Measurements from ENCODE around the gene TCHHL1.
"Not testable (repeated sequence)": the region's sequence is repeated elsewhere in the genome, so short reads cannot be mapped to it uniquely, and the experiment has no call there.

Gene TCHHL1

DNA sequence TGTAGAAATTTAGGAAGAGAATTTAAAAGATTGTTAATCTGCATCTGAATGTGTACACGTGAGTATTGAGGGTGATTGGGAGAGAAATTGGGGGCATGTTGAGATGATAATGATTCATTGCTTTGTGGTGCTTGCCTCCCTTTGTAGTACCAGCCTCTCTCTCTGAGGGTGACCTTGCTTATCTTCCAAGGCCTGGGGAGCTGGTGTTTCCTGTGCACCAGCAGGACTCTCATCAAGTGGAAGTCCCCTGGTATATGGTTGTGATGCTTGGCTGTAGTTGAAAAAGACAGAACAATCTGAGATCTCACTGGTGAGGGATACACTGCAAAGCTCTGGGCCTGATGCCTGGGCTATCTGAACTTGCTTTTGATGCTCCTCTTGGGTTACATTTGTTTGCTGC, 4.0 kb downstream of the TCHHL1 start:
- no peak for DNase-seq

DNA sequence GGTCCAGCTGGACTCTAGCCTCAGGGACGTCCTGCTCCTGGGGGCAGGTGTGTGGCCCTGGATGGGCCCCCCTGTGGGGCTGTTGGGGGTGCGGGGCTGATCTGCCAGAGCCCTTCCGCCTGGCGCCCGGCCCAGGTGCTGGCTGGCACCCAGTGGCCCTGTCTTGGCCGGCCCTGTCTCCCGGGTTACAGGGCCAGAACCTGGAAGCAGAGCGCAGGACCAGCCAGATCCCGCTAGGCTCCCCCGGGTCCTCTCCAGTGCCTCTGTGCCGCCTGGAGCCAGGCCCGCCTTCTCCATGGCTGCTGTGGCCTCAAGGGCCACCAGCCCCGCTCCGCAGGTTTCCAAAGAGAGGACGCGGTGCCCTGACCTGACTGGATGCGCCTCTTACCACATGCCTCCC, 7.8 kb downstream of the TCHHL1 start:
- DNase-seq = not testable (repeated sequence)

DNA sequence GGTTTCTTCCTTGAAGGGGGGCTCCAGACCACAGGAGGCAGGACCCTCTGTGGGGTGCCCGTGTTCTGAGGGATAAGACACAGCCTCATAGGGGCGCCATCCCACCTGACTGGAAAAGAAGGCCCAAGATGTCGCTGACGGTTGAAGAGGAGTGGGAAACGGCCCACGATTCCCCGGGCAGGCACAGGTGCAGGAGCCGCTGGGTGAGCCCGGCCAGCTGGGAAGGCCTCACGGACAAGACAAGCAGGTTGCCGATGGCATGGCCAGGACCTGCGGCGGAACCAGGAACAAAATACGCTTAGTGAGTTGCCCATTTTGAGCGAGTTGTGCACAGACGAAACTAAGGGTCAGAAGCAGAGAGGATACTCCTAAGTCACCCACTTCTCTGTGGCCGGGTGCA, 8.4 kb downstream of the TCHHL1 start:
- not testable (repeated sequence) for DNase-seq

DNA sequence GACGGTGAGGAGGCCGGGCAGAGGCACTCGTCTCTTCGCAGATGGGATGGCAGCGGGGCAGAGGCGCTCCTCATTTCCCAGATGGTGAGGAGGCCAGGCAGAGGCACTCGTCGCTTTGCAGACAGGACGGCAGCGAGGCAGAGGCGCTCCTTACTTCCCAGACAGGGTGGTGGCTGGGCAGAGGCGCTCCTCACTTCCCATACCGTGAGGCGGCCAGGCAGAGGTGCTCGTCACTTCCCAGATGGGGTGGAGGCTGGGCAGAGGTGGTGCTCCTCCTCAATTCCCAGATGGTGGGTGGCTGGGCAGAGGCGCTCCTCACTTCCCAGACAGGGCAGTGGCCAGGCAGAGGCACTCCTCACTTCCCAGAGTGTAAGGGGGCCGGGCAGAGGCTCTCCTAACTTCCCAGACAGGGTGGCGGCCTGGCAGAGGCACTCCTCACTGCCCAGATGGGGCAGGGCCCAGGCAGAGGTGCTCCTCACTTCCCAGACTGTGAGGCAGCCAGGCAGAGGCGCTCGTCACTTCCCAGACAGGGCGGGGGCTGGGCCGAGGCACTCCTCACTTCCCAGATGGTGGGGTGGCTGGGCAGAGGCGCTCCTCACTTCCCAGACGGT, 9.9 kb downstream of the TCHHL1 start:
- DNase-seq = no peak

DNA sequence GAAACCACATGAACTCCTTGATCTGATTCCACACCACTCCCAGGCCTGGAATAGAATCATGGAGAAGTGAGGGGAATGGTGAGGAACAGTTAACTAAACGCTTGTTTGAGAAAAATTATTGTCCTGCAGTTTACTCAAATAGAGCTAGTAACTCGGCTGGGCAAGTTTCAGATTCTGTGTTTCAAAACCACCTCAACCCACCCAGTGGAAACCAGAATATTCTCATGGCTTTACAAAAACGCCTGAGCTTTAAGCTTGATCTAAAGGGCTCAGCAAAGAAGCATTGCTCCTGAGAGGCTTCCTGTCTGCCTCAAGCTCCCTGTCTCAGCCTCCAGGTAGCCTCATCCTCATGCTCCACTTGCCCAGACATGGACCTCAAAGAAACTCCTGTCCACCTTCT, 16.6 kb downstream of the TCHHL1 start:
- no peak for DNase-seq

DNA sequence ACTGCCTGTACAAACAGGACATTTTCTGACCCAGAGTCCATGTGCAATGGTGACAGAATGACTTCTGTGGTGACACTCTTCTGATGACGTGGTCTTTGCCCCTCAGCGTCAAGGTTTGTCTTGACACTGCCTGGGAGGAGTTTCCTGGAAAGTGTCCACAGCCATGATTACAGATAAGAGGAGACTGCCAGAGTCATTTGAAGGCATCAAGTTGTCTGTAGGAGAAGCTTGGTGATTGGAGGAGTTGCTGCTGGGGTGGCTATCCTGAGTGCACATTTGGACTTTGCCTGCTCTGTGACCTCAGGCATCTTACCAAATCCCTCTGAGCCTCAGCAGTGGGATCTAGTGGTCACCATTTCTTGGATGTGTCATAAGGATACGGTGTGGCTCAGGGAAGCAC, 17.7 kb downstream of the TCHHL1 start:
- no peak for DNase-seq

DNA sequence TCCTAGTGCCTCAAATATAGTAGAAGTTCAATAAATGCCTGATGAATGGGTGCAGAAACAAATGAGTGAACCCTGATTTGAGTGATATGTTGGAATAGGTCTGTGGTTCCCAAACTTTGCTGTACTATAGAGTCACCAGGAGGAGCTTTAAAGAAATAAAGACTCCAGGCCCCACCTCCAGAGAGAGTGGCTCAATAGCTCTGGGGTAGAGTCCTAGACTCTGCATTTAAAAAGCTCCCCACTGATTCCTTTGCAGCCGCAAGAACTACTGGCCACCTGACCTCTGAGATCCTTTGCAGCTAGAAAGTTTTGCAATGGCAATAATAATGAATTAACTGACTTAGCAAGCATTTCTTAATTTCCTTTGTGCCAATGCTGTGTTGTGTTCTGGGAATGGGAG, 20.9 kb downstream of the TCHHL1 start:
- no peak for DNase-seq

DNA sequence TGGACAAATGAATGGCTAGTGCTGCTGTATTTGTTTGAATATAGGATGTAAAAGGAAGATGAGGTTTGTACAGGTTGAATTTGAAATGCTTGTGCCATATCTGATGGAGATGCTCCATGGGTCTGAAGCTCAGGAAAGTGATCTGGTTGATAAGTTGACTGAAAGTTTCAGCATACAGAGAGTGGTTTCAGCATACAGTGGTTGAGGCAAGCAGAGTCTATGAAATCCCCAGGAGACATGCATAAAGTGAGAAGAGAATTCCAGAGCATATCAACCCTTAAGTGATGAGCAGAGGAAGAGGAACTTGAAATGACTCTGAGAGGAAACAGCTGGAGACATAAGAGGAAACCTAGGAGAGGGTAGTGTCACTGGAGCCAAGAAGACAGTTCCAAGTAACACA, 21.7 kb downstream of the TCHHL1 start:
- no peak for DNase-seq

DNA sequence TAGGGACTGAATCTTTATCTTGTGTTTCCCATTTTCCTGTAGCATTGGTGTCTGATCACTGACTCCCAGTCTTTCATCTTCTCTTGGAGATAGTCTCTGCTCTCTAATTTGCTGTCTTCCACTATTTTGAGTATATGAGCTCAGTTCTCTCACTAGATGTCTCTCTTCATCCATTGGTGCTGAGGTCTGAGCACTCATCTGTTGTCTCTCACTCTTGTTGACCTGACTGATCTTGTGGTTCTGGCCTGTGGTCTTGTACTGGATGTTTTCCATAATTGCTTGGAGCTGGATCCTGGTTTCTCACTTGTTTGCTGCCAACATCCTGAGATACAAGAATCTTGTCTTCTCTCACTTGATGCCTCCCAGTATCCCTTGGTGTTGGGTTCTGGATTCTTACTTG, 26.9 kb downstream of the TCHHL1 start:
- DNase-seq = no peak

DNA sequence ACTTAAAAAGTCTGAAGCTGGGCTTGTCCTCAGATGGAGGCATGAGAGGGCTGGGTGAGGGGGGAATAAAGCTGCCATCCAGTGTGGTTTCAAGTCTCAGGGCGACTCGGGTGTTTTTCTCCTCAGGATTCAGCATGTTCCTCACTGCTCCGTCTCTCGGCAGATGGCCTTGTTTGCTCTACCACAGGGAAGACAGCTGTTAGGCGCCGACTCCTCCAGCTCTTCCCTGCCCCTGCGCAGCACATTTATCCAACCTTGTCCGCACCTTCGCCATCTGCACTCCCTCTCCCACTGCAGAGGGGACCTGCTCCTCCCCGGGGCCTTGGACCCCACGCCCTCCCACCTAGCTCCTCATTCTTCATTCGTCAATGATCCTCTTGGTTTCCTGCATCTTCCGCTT, 35.5 kb downstream of the TCHHL1 start:
- peak; percentile 2 for DNase-seq

DNA sequence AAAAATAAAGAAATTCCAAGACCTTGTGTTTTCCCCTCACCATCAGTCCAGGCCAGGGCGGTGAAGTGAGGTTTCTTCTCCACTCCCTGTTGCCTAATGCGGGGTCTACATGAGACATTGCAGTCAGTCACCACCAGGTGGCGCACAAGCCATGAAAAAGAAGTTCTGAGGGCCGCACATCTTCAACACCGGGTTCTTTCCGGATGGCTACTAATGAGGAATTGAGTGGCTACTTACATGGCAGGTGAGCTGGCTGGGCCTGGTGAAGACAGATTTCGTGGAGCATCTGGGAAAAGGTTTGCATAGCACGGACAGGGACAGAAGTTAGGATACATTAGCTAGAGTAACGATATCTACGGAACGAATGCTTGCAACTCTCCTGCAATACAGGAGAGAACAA, 36.3 kb downstream of the TCHHL1 start:
- DNase-seq = peak; percentile 60

DNA sequence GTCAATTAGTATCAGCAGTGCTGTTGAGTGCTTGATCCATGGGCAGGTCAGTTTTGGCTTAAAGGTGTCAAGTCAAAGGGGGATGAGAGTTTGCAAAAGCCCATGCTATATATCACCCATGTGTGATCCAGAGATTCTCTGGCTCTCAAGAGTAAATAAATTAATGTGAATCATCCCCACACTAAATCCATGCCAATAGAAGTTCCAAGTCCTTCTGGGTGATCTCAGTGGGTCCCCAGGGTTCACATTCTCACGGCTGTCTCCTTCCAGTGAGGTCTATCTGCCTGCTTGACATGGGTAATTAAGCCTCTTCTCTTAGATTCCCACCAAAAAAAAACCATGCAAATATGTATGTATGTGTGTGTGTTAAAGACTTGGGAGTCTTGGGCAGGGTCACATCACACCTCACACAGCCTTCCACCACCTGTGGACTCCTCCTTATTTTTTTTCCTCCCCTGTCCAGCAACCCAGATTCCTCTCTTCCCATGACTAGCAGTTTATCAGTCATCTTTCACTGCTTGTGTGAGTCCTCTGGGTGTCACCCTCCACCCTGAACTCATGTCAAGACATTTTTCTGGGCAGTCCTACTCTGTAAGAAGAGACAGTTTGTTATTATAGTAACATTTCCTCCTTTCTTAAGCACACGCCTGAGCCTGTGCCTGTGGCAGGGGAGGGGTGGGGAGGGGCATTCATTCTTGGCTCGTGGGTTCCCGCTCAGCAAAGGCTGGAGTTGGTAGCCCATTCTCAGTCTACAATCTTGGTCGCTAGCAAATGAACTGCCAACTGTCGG, 37.8 kb downstream of the TCHHL1 start:
- DNase-seq = no peak

DNA sequence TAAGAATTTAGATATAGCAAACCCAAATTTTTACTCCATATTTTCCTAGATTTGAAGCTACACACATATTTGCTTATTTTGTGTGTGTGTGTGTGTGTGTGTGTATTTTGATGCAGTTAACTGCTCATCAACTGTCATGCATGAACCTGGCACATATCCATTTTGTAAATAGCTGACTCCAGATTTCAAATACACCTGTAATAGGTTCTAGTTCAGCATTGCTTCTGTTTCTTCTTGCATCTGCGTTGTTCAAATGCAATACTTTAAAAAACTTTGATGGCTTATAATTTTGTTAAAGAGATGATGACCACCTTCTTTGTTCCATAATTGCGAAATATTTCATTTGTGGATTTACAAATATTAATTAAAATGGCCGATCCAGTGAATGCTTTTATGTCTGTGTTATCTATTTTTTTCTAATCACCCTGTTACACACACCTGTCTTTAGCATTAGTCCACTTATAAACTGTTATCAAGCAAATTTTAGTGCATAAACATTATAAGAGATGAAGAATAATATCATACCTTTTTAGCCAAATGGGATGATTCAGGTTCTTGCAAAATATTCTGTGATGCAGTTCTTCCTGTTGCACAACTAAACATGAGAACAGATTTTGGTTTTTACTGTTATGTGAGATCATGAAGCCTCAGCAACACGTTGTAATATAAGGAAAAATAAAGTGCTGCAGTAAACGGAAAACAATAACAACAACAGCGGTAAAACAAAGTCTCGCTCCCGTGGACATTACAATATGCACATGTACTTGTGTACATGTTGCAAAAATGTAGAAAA, 39.4 kb downstream of the TCHHL1 start:
- DNase-seq = no peak

DNA sequence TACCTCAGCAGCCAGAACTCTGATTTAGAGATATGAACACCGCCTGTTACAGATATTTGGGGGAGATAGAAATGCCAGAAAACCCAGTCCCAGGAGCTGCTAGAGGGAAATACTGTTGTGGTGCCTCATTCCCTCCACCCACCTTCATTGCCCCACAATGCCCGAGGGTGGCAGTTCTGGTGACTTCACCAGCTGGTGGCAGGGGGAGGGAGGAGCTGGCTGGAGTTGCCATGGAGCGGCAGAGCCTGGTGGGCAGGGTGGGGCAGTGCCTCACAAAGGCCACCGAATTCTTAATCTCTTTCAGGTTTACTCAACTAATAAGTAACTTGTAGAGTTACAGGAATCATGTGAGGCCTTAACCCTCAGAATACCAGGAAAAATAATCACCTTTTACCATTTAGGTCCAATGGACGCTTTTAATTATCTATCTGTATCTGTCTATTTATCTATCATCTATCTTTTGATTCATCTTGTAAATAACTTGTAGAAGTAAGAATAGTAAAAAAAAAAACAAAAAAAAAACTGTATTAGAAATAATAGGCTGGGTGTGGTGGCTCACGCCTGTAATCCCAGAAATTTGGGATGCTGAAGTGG, 40.4 kb downstream of the TCHHL1 start:
- no peak for DNase-seq

DNA sequence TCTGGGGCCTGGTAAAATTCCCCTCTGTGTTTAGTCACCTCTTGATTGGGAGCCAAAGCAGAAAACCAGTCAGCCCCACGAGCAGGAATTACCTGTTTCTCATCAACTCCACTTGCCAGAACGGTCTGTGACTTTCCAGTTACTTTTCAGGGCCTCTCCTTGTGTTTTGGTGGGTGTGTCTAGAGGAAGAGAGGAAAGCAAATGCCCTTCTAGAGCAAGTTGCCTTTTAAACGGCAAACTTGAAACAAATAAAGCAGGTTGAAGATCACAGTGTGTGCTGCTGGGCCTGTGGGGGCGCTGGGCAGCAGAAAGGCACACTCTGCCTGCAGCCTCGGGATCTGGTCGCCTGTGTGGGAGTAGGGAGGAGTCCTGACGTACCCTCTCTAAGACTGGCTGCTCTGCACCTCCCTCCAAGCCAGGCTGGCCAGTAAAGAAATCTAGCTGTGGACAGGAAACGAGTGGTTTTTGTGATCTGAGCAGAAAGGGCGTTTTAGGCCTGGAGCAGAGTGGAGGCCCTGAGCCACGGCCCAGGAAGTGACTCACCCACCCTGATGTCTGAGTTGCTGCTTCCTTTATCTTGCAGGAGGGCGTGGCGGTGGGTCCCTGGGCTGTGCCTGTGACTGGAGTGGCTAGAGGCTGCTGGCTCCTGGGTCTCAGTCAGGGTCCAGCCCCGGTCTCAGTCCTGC, 41.0 kb downstream of the TCHHL1 start:
- DNase-seq = peak; percentile 22

DNA sequence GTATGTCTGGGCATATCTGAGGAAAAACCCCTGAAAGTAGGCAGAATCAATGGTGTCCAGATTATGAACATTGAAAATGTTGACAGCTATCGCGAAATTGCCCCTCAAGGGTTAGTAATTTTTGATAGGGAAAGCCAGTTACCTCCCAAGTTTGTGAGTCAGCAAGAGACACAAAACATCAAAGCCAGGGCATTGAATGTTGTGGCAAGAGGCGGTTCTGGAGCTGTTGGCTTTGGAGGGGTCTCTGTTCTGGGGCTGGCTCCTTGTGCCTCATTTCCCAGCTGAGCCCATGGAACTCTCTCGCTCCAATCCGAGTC, 41.5 kb downstream of the TCHHL1 start:
- no peak for DNase-seq

DNA sequence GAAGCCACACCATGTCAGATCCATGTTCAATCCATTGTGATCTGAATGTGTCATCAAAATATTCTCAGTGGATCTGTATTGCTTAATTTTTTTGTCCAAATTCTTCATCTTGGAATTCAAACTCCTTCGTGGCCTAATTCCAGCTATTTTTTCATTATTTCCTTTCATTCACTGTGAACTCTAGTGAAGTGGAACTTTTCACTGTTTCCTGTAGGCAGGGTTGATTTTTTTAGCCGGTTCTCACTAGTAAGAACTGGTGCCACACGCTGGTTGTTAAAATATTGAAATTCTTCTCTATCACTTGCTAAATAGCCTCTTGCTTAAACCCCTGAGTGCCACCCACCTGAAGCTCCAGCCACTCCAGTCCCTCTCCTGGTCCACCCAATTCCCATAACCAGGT, 44.5 kb downstream of the TCHHL1 start:
- no peak for DNase-seq

DNA sequence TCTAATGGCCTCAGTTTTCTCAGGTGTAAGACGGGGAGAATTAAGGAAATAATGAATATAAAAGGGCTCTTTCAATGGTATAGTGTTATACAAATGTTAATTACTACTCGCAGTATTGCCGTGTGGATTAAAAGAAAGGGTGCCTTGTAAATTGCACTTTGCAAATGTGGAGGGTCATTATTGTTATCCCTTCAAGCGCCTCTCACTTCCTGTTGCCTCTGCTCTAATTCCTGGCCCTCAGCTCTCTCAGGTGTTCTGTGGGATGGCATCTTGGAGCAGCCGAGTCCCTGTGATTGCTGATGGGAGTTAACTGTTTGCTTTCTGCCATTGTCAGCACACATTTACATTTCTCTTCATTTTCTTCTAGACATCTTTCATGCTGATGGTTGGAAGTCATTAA, 45.0 kb downstream of the TCHHL1 start:
- no peak for DNase-seq

DNA sequence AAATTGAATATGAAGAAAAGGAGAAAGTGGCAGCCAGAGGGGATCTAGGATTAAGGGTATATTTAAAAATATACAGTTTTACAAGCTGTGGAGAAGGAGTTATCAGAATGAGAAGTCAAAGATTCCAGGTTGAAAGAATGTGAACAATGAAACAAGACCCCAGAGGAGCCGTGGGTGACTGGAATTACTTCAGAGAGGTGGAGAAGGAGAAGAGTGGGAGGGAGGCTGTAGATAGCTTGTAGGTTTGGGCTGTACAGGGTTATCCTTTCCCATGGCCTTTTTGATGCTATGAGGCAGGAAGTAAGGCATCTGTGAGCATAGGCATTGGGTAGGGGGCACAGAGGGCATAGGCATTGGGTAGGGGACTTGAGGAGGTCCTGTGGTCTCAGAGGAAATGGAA, 46.8 kb downstream of the TCHHL1 start:
- no peak for DNase-seq

DNA sequence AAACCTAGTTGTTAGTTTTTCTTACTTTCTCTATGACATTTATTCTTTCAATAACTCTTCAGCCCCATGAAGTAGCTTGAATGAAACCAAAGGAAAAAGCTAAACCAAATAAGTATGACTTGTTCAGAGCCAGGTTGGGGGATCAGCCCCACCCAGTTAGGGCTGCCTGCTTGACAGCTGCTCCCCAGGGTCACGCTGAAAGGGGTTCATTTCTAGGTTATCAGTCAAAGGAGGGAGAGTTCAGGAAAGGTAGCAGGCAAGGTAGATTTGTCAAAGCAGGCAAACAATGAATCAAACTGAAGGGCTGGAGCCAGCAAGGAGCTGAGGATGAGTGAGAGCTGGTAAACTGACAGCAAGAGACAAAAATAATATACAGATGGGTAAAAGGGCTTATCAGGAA, 49.0 kb downstream of the TCHHL1 start:
- DNase-seq = no peak

DNA sequence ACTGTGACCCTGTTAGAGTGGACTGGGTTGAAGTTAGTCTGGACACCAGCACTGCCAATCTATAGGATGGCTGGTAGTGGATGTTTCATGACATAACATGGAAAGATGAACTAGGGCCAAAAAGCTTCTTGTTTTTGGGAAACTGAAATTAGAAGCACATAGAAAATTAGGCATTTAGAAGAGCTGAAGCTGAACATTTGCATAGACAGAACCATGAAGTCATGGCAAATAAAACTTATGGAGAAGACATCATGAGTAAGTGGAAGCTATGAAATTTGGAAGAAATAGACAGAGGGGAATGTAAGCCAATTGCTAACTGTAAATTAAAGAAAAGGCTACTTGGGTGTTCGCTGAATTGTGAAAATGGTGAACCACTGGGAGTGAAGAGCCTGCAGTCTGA, 49.4 kb downstream of the TCHHL1 start:
- no peak for DNase-seq

DNA sequence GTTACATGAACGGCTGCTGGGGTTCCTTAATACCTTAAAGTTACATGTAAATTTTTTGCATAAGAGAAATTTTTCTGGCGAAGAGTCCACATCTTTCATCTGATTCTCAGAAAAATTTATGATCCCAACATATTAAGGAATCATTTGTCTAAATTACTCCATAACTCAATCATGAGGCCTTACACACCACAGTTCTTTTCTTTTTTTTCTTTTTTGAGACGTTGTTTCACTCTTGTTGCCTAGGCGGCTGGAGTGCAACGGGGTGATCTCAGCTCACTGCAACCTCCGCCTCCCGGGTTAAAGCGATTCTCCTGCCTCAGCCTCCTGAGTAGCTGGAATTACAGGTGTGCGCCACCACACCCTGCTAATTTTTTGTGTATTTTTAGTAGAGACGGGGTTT, 50.0 kb downstream of the TCHHL1 start:
- DNase-seq = no peak
